Thymus (tissue), 11 donors: ENCODE measurements around the gene TUBA1C. TPM values are rescaled to one million over a fixed set of nuclear protein-coding genes. Genes with fewer than 3 reads are reported as not detected.
"Not testable (repeated sequence)": the region's sequence is repeated elsewhere in the genome, so short reads cannot be mapped to it uniquely, and the experiment has no call there.

Experiments used
- DNase-seq, 9 donors: peaks; one replicate each; pipeline ENCODE4 v3.0.0-alpha.2; 2013; ENCODE audit warnings: low spot score in 9 of 9, low read depth in 6 of 9, missing footprints in 1 of 9
- H3K27ac ChIP-seq, 2 donors: one replicate each; pipeline ENCODE4 v1.5.1; 2013; ENCODE audit warnings: control low read depth in 1 of 2, low read depth in 1 of 2, low read length in 1 of 2, mild to moderate bottlenecking in 1 of 2, moderate library complexity in 1 of 2
- H3K27me3 ChIP-seq, 2 donors: one replicate each; pipeline ENCODE4 v1.5.1; 2013; ENCODE audit warnings: low read length in 1 of 2; ENCODE audit not compliant: control insufficient read depth in 2 of 2, insufficient read depth in 1 of 2
- H3K36me3 ChIP-seq, 2 donors: one replicate each; pipeline ENCODE4 v1.5.1; 2013; ENCODE audit warnings: low read length in 1 of 2, mild to moderate bottlenecking in 1 of 2, moderate library complexity in 1 of 2; ENCODE audit not compliant: control insufficient read depth in 2 of 2, insufficient read depth in 2 of 2
- H3K4me1 ChIP-seq, 2 donors: one replicate each; pipeline ENCODE4 v1.5.1; 2013; ENCODE audit warnings: low read length in 2 of 2; ENCODE audit not compliant: control insufficient read depth in 2 of 2, insufficient read depth in 2 of 2
- H3K4me3 ChIP-seq, 2 donors: one replicate each; pipeline ENCODE4 v1.5.1; 2013; ENCODE audit warnings: low read length in 2 of 2, control low read depth in 1 of 2, mild to moderate bottlenecking in 1 of 2
- H3K9me3 ChIP-seq, 2 donors: one replicate each; pipeline ENCODE4 v1.5.1; 2013; ENCODE audit warnings: low read length in 1 of 2, mild to moderate bottlenecking in 1 of 2; ENCODE audit not compliant: control insufficient read depth in 2 of 2, insufficient read depth in 1 of 2
- WGBS: extraction: QIAGEN DNeasy Blood & Tissue Kit; methylation state at CpG from one replicate; pipeline ENCODE4 v1.1.7; 2013; 5-methylcytosine and 5-hydroxymethylcytosine counted together
- polyA plus RNA-seq: library from polyadenylated mRNA; stranded (reverse); fragments of 200-250 nt; gene quantifications from one replicate; pipeline ENCODE4 v1.2.3, GENCODE V29; 2013
- total RNA-seq: library from RNA; stranded (reverse); fragments of 120-200 nt; gene quantifications from one replicate; pipeline ENCODE4 v1.2.4, GENCODE V29; 2013
- donor health status: healthy.

The TUBA1C gene
- total and polyA plus RNA-seq, 2 donors, result 112 to 115 TPM

- H3K27ac ChIP-seq, result no peak overlapping the region
- peaks cover 0 to 2% of the 10 kb centered on the region in 2 donors for H3K36me3 ChIP-seq
- no peak for DNase-seq
- peaks cover 11 to 23% of the 10 kb centered on the region in 2 donors for H3K4me1 ChIP-seq
- WGBS, result 97% methylated on average over 2 of the region's 2 CpGs
- no peak overlapping the region for H3K4me3 ChIP-seq
- H3K9me3 ChIP-seq, result no peaks in the 10 kb centered on the region
- no peaks in the 10 kb centered on the region for H3K27me3 ChIP-seq
These were observed 3.2 kb upstream of the TUBA1C start for GRCh38 chr12:49261721-49262120.

- H3K4me1 ChIP-seq, result peaks cover 17 to 33% of the 10 kb centered on the region in 2 donors
- DNase-seq, result no peak
- WGBS, result 98% methylated on average over 5 of the region's 5 CpGs
- H3K9me3 ChIP-seq, result no peaks in the 10 kb centered on the region
- H3K27ac ChIP-seq, result no peak overlapping the region
- peaks cover 0 to 9% of the 10 kb centered on the region in 2 donors for H3K36me3 ChIP-seq
- peak overlapping the region in 1 of 2 donors; percentile 74 for H3K4me3 ChIP-seq
- no peaks in the 10 kb centered on the region for H3K27me3 ChIP-seq
These were observed 1.5 kb upstream of the TUBA1C start for GRCh38 chr12:49263400-49263763.

GRCh38 chr12:49264466-49264872 lies 413 bp upstream of the TUBA1C start:
- H3K27me3 ChIP-seq, result no peaks in the 10 kb centered on the region
- peaks cover 5 to 18% of the 10 kb centered on the region in 2 donors for H3K36me3 ChIP-seq
- under 1% methylated on average over 35 of the region's 35 CpGs for WGBS
- peak overlapping the region; percentile 81 to 85 for H3K27ac ChIP-seq
- H3K9me3 ChIP-seq, result no peaks in the 10 kb centered on the region
- peaks cover 17 to 33% of the 10 kb centered on the region in 2 donors for H3K4me1 ChIP-seq
- peak in 1 of 9 donors; percentile 0 for DNase-seq
- peak overlapping the region; percentile 74 to 78 for H3K4me3 ChIP-seq

- DNase-seq, H3K27me3 ChIP-seq, H3K9me3 ChIP-seq, H3K4me3 ChIP-seq, H3K27ac ChIP-seq: not testable (repeated sequence)
- WGBS, result 98% methylated on average over 6 of the region's 6 CpGs
- Histone ChIP-seq H3K36me3 (peaks cover 45 to 53% of the 10 kb centered on the region in 2 donors), H3K4me1 (peaks cover 11 to 25% of the 10 kb centered on the region in 2 donors)
These were observed 4.3 kb downstream of the TUBA1C start for GRCh38 chr12:49269191-49269590.

- Histone ChIP-seq H3K4me3 (no peak overlapping the region), H3K4me1 (no peaks in the 10 kb centered on the region), H3K9me3 (no peaks in the 10 kb centered on the region), H3K27me3 (peaks cover 0 to 7% of the 10 kb centered on the region in 2 donors), H3K36me3 (peaks cover 45 to 46% of the 10 kb centered on the region in 2 donors), H3K27ac (no peak overlapping the region)
- DNase-seq, result no peak
- WGBS, result 99% methylated on average over 16 of the region's 16 CpGs
These were observed 8.2 kb downstream of the TUBA1C start for GRCh38 chr12:49272790-49273725.

GRCh38 chr12:49273726-49274395 lies 9.0 kb downstream of the TUBA1C start:
- H3K27ac ChIP-seq, result no peak overlapping the region
- H3K4me3 ChIP-seq, result no peak overlapping the region
- no peaks in the 10 kb centered on the region for H3K4me1 ChIP-seq
- no peaks in the 10 kb centered on the region for H3K9me3 ChIP-seq
- 98% methylated on average over 6 of the region's 6 CpGs for WGBS
- peaks cover 42 to 45% of the 10 kb centered on the region in 2 donors for H3K36me3 ChIP-seq
- DNase-seq, result no peak
- peaks cover 0 to 7% of the 10 kb centered on the region in 2 donors for H3K27me3 ChIP-seq

GRCh38 chr12:49274396-49275069 lies 9.7 kb downstream of the TUBA1C start:
- no peak for DNase-seq
- Histone ChIP-seq H3K36me3 (peaks cover 36 to 39% of the 10 kb centered on the region in 2 donors), H3K4me1 (no peaks in the 10 kb centered on the region), H3K27me3 (peaks cover 0 to 8% of the 10 kb centered on the region in 2 donors), H3K9me3 (no peaks in the 10 kb centered on the region), H3K4me3 (no peak overlapping the region), H3K27ac (no peak overlapping the region)
- WGBS, result 99% methylated on average over 7 of the region's 7 CpGs

- H3K36me3 ChIP-seq, result peaks cover 17 to 19% of the 10 kb centered on the region in 2 donors
- no peak for DNase-seq
- no peak overlapping the region for H3K27ac ChIP-seq
- no peaks in the 10 kb centered on the region for H3K4me1 ChIP-seq
- WGBS, result 97% methylated on average over 13 of the region's 13 CpGs
- no peaks in the 10 kb centered on the region for H3K9me3 ChIP-seq
- peaks cover 0 to 19% of the 10 kb centered on the region in 2 donors for H3K27me3 ChIP-seq
- no peak overlapping the region for H3K4me3 ChIP-seq
These were observed 11.7 kb downstream of the TUBA1C start for GRCh38 chr12:49276304-49277290.
